GM06990 (cell line): ENCODE data around the gene VPS18.

Experiments used
- DNase-seq: peaks from one replicate; pipeline ENCODE4 v3.0.0-alpha.2; 2011; ENCODE audit not compliant: insufficient read length; ENCODE audit errors: extremely low read depth
- H3K27me3 ChIP-seq: replicated peaks from 2 replicates; pipeline ENCODE4 v1.6.0; 2011; ENCODE audit warnings: low read length; ENCODE audit not compliant: control insufficient read depth, insufficient read depth
- H3K36me3 ChIP-seq: 2 replicates; pipeline ENCODE4 v1.5.1; 2011; ENCODE audit warnings: low read length; ENCODE audit not compliant: control insufficient read depth, insufficient read depth
- H3K4me3 ChIP-seq: replicated peaks from 2 replicates; pipeline ENCODE4 v1.5.1; 2011; ENCODE audit warnings: low read depth, mild to moderate bottlenecking, control low read depth, low read length
- TF ChIP-seq, protein P1 (sequence below): IDR thresholded peaks from 2 replicates; pipeline ENCODE4 v1.5.1; 2011; ENCODE audit warnings: low read length, control low read depth, mild to moderate bottlenecking, inconsistent platforms; ENCODE audit not compliant: insufficient read depth, poor library complexity, severe bottlenecking

Gene VPS18

DNA sequence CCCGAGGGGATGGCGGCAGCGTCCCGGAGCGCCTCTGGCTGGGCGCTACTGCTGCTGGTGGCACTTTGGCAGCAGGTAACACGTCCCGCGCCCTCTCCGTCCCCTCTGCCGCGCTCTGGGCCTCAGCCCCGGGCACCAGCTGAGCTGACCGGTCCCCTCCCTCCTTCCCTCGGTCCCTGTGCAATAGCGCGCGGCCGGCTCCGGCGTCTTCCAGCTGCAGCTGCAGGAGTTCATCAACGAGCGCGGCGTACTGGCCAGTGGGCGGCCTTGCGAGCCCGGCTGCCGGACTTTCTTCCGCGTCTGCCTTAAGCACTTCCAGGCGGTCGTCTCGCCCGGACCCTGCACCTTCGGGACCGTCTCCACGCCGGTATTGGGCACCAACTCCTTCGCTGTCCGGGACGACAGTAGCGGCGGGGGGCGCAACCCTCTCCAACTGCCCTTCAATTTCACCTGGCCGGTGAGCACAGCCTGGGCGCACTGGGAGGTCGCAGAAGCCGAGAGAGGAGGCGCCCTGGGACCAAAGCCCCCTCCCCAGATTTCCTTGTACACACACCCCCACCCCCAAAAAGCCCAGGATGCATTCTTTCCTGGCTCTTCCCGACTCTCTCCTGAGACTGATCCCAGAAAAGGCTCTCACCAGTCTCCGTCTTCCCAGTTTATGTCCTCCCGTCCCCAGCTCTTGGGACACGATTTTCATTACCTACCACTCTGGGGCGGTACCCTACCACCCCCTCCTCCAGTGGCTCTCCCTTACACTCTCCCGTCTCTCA lies 35.6 kb downstream of the VPS18 start:
- DNase-seq = no peak
- H3K4me3 ChIP-seq = peak overlapping the region; percentile 56
- peaks cover 4% of the 10 kb centered on the region; the same call in 1 of the 2 replicates for H3K27me3 ChIP-seq
- H3K36me3 ChIP-seq = no peaks in the 10 kb centered on the region
- TF ChIP-seq, protein P1, sequence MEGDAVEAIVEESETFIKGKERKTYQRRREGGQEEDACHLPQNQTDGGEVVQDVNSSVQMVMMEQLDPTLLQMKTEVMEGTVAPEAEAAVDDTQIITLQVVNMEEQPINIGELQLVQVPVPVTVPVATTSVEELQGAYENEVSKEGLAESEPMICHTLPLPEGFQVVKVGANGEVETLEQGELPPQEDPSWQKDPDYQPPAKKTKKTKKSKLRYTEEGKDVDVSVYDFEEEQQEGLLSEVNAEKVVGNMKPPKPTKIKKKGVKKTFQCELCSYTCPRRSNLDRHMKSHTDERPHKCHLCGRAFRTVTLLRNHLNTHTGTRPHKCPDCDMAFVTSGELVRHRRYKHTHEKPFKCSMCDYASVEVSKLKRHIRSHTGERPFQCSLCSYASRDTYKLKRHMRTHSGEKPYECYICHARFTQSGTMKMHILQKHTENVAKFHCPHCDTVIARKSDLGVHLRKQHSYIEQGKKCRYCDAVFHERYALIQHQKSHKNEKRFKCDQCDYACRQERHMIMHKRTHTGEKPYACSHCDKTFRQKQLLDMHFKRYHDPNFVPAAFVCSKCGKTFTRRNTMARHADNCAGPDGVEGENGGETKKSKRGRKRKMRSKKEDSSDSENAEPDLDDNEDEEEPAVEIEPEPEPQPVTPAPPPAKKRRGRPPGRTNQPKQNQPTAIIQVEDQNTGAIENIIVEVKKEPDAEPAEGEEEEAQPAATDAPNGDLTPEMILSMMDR = no peak

DNA sequence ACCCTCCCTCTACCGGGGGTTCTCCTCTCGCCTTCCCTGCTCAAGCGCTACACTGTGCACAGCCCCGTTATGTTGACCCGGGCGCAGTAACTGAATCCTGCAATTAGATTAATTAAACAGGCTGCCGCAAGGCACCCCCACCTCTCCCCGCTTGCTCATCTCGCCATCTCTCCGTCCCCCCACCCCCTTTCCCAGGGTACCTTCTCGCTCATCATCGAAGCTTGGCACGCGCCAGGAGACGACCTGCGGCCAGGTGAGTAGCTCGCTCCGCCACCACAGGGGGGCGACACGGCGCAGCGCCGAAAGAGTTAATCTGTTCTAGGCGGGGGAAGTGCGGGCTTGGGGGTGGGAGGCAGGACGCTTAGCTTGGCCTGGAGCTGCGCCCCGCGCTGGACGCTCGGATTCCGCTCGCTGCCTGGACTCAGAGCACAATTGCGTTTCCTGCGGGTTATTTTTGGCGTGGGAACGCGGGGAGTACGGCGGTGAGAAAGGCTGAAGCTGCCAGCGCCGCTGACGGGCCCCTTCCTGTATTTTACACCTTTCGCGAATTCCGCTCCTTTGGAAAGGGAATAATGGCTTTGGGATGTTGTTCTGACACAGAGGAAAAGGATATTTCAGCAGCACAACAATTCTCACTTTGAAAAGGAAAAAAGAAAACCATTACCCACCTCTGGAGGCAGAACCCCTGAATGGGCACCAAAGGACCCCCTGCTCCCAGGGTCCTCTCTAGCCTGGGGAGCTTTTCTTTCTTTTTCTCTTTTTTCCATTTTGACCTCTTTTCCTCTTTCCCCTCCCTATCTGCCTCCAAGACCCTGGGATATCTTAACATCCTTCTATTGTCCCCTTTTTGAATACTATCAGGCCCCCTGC lies 36.4 kb downstream of the VPS18 start:
- H3K36me3 ChIP-seq = no peaks in the 10 kb centered on the region
- peak; percentile 68 for DNase-seq
- peaks cover 2% of the 10 kb centered on the region; the same call in 1 of the 2 replicates for H3K27me3 ChIP-seq
- TF ChIP-seq, protein P1 = peak; percentile 94
- H3K4me3 ChIP-seq = peak overlapping the region; percentile 40

- Histone ChIP-seq H3K36me3 (no peaks in the 10 kb centered on the region), H3K27me3 (no peaks in the 10 kb centered on the region; the same call in 1 of the 2 replicates), H3K4me3 (no peak overlapping the region)
- TF ChIP-seq, protein P1 = no peak
- DNase-seq = no peak
Measured at GRCh38 chr15:40931300-40932142, 37.3 kb downstream of the VPS18 start.

- Histone ChIP-seq H3K4me3 (no peak overlapping the region), H3K36me3 (no peaks in the 10 kb centered on the region), H3K27me3 (no peaks in the 10 kb centered on the region; the same call in 1 of the 2 replicates)
- no peak for DNase-seq
- TF ChIP-seq, protein P1 = no peak
Measured at GRCh38 chr15:40932156-40932555, 37.9 kb downstream of the VPS18 start.
